ENCODE results near the gene ARHGAP40.

ARHGAP40 gene

DNA sequence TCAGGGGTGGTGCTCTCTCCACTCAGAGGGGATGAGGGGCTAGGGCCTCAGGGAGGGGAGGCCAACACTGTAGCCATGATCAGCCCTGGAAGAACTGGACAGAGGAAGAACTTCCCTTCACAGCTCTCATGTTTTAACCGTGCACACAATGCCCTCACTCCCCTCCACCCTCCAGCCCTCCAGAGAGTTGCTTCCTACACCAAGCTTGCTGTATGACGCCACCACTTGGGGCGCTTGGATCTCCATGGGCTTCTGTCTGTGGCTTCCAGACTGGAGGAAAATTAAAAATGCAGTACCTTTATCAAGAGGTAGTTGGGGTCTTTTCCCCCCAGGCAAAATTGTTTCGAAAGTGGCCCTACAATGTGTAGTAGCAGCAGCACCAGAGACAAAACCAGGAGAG, 48.4 kb downstream of the ARHGAP40 start:
- DNase-seq (ENCODE audit: low read depth): no peak

DNA sequence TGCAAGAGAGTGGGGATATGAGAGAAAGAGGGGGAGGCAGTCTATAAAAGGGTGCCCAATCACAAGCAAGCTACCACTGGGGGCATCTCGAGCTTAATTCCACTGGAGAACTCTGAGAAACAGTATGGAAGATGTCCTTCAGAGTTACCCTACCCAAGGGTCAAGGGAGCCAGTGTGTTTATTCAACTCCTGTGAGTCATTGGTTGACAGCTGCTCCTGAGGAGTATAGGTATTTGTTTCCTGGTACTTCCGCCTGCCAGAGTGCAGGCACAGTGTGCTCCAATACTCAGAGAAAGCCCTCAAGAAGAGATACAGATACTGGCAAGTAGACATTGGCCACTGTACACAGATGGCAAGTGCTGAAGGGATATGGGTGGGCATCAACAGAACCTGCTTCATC, 49.5 kb downstream of the ARHGAP40 start:
- DNase-seq (ENCODE audit: low read depth): no peak

DNA sequence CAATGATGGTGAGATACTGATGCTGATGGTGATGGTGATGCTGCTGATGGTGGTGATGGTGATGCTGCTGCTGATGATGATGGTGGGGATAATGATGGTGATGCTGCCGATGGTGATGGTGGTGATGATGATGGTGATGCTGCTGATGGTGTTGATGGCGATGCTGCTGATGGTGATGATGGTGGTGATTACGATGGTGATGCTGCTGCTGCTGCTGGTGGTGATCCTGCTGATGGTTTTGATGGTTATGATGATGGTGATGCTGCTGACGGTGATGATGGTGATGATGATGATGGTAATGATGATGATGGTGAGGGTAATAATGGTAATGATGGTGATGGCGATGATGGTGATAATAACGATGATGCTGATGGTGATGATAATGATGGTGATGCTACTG, 50.0 kb downstream of the ARHGAP40 start:
- no peak for DNase-seq (ENCODE audit: low read depth)

DNA sequence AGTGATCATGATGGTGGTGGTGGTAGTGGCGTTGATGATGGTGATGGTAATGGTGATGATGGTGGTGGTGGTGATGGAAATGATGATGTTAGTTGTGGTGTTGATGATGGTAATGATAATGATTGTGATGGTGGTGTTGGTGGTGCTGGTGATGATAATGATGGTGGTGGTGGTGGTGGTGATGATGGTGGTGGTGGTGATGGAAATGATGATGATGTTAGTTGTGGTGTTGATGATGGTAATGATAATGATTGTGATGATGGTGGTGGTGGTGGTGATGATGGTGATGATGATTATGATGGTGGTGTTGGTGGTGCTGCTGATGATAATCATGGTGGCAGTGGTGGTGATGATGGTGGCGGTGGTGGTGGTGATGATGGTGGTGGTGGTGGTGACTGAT, 51.4 kb downstream of the ARHGAP40 start:
- DNase-seq (ENCODE audit: low read depth): no peak

DNA sequence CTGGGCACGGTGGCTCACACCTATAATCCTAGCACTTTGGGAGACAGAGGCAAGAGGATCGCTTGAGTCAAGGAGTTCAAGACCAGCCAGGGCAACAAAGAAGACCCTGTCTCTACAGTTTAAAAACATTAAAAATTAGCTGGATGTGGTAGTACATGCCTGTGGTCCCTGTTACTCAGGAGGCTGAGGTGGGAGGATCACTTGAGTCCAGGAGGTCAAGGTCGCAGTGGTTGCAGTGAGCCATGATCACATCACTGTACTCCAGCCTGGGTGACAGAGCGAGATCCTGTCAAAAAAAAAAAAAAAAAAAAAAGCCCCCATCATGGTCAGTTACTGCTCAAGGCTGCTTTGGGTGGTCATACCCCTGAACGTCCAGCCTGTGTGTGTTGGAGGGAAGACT, 55.8 kb downstream of the ARHGAP40 start:
- no peak for DNase-seq (ENCODE audit: low read depth)

GRCh38 chr20:38658879-38659596, 57.4 kb downstream of the ARHGAP40 start:
- DNase-seq (ENCODE audit: low read depth): no peak

DNA sequence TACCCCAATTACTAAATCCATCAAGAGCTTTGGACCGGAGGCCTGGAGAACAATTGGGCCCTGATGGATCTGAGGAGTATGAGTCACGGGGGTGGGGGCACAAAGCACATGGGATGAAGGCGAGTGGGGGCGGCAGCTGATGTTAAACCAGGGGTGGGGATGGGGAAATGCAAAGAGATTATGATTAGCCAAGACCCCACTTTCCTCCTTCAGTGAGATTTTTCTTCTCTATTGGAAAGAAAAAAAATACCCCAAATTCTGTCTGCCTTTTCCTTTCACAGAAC, 57.9 kb downstream of the ARHGAP40 start:
- DNase-seq (ENCODE audit: low read depth): no peak

GRCh38 chr20:38660429-38660828, 58.8 kb downstream of the ARHGAP40 start:
- DNase-seq (ENCODE audit: low read depth): no peak

DNA sequence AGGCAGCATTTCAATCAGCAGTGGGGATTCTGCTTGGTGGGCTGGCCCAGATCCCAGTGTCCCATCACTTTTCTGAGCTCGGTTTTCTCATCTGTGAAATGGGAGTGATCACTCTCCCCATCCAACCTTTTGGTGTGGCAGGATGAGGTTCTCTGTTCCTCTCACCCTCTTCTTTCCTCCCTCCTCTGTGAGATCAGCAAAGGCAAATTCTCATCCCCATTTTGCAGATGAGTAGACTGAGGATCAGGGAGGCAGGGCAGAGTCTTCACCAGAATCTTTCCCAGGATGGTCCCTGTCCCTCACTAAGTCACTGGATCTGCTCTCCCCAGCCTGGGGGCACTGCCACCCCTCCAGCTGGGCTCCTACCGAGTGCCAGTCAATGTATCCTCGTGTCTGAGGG, 62.1 kb downstream of the ARHGAP40 start:
- DNase-seq (ENCODE audit: low read depth): no peak

DNA sequence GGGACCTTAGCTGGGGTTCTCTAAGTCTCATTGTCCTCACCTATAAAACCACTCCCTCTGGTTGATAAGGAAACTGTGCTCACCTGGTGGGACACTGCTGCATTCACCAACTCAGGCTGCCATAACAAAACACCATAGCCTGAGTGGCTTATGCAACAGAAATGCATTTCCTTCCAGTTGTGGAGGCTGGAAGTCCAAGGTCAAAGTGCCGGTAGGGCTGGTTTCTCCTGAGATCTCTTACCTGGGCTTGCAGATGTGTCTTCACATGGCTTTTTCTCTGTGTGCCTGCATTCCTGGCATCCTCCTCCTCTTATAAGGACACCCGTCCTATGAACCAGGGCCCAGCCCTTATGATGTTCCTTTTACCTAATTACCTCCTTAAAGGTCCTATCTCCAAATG, 62.7 kb downstream of the ARHGAP40 start:
- DNase-seq (ENCODE audit: low read depth): no peak

DNA sequence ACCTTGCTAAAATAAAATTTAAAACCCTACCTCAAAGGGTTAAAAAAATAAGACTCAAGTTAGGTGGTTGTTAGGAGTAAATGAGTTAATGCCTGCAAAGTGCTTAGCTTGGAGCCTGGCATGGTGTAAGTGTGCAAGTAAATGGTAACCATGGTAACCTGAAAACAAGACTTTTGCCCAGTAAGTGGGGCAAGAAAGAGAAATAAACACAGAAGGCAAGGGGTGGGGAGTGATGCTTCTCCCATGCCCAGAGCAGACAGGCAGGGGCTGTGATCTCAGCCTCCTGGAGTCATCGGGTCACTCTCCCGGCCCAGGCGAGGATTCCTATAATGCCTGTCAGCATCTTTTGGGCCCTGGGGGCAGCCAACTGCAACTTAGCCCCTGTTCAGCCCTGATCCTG, 63.5 kb downstream of the ARHGAP40 start:
- no peak for DNase-seq (ENCODE audit: low read depth)

GRCh38 chr20:38665506-38666285, 64.1 kb downstream of the ARHGAP40 start:
- no peak for DNase-seq (ENCODE audit: low read depth)

GRCh38 chr20:38667417-38667956, 65.9 kb downstream of the ARHGAP40 start:
- DNase-seq (ENCODE audit: low read depth): no peak

DNA sequence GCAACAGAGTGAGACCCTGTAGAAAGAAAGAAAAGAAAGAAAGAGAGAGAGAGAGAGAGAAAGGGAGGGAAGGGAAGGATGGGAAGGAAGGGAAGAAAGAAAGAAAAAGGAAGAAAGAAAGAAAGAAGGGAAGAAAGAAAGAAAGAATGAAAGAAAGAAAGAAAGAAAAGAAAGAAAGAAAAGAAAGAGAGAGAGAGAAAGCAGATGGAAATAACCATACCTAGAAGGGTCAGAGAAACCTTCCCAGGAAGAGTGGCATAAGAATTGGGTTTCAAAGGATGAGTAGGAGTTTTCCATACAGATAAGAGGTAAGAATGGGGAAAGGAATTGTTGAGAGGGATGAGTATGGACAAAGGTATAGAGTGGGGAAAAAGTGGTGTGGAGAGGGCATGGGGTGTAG, 68.1 kb downstream of the ARHGAP40 start:
- DNase-seq (ENCODE audit: low read depth): no peak

- DNase-seq (ENCODE audit: low read depth): no peak
Measured at GRCh38 chr20:38670786-38671185, 69.2 kb downstream of the ARHGAP40 start.

GRCh38 chr20:38671186-38671585, 69.6 kb downstream of the ARHGAP40 start:
- DNase-seq (ENCODE audit: low read depth): no peak

DNA sequence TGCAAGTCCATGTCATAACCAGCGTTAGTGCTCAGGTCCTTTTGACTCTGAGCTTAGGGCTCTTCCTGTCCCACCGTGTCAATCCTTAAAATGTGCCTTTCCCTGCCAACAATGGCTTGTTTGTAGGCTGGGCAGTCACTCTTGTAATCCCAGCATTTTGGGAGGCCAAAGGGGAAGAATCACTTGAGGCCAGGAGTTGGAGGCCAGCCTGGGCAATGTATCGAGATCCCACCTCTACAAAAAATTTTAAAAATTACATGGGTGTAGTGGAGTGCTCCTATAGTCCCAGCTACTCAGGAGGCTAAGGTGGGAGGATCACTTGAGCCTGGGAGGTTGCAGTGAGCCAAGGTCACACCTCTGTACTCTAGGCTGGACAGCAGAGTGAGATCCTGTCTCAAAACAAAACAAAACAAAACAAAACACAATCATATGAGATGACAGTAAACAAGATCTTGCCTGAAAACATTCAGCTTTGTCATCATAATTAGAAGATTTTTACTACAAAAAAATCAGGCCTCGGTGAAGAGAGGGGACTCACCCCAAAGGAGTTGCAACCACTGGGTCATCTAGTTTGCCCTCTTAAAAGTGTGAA, 70.2 kb downstream of the ARHGAP40 start:
- DNase-seq (ENCODE audit: low read depth): no peak

DNA sequence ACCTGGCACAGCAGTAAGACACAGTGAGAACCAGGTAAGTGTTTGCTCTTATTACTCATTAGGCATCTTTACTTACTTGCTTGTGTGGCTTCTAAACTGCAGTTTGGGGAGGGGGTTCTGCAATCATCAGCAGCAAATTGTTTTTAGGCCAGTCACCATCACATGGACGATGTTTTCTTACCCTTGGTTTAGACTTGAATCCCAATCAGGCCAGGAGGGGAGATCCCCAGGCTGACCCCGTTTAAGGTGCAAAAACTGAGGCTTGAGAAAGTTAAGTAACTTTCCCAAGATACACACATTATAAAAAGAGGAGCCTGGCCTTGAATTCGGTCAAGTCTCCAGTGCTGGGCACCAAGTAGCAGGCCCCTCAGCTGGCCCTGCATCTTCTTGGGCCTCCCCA, 70.9 kb downstream of the ARHGAP40 start:
- no peak for DNase-seq (ENCODE audit: low read depth)

- no peak for DNase-seq (ENCODE audit: low read depth)
Measured at GRCh38 chr20:38673261-38673660, 71.7 kb downstream of the ARHGAP40 start.

DNA sequence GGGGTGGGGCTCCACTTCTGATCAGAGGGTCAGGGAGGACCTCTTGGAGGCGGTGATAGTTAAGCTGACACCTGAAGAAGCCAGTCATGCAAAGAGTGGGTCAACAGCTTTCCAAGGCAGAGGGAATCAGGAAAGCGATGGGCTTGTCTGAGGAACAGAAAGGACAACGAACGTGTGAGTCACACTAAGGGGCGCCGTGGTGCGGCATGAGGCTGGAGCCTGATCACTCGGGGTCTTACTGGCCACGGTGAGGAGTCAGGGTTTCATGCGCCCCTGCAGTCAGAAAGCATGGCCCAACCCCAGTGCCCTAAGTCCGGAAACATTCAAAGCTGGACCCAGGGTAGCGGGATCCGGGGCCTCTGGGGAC, 72.1 kb downstream of the ARHGAP40 start:
- no peak for DNase-seq (ENCODE audit: low read depth)

DNA sequence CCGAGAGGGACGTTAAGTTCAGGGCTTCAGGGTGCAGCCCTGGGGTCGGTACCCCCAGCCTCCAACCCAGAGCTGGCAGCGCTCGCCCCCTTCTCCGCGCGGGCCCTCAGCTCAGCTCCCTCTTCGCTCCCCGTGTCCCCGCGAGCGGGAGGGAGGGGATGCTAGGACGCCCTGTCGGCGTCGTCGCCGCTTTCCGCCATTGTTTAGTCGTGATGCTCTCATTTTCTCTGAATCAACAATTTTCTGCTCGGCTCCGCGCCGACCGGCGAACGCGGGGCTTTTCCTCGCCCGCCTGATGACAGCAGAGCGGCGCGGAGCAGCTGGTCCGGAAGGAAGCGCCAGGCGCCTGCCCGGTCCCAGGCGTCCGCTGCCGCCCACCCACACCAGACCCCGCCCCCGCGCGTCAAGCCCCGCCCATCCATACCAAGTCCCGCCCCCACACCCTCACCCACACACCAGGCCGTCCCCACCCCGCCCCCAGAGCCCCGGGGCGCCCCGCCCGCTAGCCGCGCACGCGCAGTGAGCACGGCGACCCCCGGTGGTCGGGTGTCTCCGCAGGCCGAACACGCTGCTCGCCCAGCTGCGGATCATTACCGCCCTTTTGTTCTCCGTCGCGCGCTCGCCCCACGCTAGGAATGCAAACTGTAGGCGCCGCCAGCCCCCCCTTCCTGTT, 72.6 kb downstream of the ARHGAP40 start:
- no peak for DNase-seq (ENCODE audit: low read depth)

DNA sequence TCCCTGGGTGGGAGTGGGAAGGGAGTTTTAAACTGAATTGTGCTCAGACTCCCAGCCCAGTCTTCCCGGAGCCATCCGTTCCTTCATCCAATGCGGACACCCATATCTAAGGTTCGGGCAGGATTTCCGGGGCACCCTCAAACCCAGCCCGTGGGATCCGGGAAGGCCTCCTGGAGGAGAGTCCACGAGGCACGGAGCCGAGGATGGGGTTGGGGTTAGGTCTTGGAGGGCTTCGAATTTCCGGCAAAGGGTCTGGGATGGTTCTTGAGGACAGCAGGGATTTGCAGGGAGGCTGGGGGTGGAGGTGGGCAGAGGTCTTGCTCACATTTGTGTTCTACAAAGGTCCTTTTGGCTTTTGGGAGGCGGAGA, 73.1 kb downstream of the ARHGAP40 start:
- no peak for DNase-seq (ENCODE audit: low read depth)

- no peak for DNase-seq (ENCODE audit: low read depth)
Measured at GRCh38 chr20:38676576-38676975, 75.0 kb downstream of the ARHGAP40 start.

Data from non-pigmented ciliary epithelial cell (primary cell).